GM12878 (cell line): ENCODE data around the gene KCNN3.

ENCODE experiments used
- ATF7 ChIP-seq: fragments of 450-650 bp; IDR thresholded peaks from 2 replicates; pipeline ENCODE4 v1.6.1; 2016; ENCODE audit warnings: low read depth, mild to moderate bottlenecking
- NRF1 ChIP-seq: conservative IDR thresholded peaks from 2 replicates; pipeline ENCODE4 v1.6.1; 2011; ENCODE audit warnings: mild to moderate bottlenecking, low read depth, low read length, improper control_type of control experiment
- POLR2AphosphoS5 ChIP-seq: IDR thresholded peaks from 2 replicates; pipeline ENCODE4 v1.6.1; 2011; ENCODE audit warnings: mild to moderate bottlenecking, low read length, inconsistent platforms
- SIN3A ChIP-seq: IDR thresholded peaks from 2 replicates; pipeline ENCODE4 v1.6.1; 2012; ENCODE audit warnings: low read depth, low read length, improper control_type of control experiment
- SP1 ChIP-seq: IDR thresholded peaks from one replicate; pipeline ENCODE4 v1.6.1; 2011; ENCODE audit warnings: low read depth, low read length
- TCF7 ChIP-seq: IDR thresholded peaks from 2 replicates; pipeline ENCODE4 v1.6.1; 2014; ENCODE audit warnings: antibody characterized with exemption, borderline replicate concordance
- ZNF217 ChIP-seq: fragments of 450-650 bp; IDR thresholded peaks from 2 replicates; pipeline ENCODE4 v1.6.1; 2017; ENCODE audit warnings: antibody characterized with exemption, mild to moderate bottlenecking
- TF ChIP-seq, protein P1 (sequence below), 3 experiments: IDR thresholded peaks in 2 of 3; conservative IDR thresholded peaks in 1 of 3; 2 replicates each; pipeline ENCODE4 v1.5.1; 2011; ENCODE audit warnings: low read depth in 3 of 3, low read length in 3 of 3, mild to moderate bottlenecking in 3 of 3, control low read depth in 2 of 3, moderate library complexity in 2 of 3, inconsistent platforms in 1 of 3, mixed read lengths in 1 of 3; ENCODE audit not compliant: control insufficient read depth in 2 of 3, insufficient read depth in 1 of 3; ENCODE audit errors: extremely low read depth in 1 of 3
- TF ChIP-seq, protein P2 (sequence below): fragments of 450-650 bp; IDR thresholded peaks from 2 replicates; pipeline ENCODE4 v1.6.1; 2017; ENCODE audit warnings: borderline replicate concordance

DNA sequence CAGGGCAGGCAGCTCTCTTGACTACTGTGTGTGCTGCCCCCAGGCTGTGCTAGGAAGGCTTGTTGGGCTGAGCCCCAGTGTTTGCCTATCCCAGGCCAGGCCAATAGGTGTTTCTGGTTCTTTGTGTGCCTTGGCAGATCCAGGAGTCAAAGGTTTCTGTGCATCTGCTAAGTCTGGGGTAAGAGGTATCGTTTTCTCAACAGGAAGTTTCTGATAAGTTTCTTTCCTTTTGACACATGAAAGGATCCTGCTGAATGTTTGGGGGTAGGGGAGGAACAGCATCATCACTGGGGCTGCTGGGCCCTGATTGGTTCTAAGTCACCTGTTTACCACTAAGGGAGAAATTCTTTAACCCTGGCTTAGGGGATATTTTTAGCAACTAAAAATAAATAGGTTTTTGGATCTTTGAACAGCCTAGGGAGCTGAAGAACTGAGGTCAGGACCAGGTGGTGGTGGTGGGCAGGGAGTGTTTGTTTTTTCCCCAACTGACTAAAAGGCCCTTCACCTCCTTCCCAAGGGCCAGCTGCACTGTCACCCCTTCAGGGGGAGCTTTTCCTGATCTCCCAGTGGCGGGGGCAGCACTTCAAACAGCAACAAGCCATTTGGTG, 85.1 kb downstream of the KCNN3 start:
- TF ChIP-seq ZNF217 (no peak), TCF7 (no peak), NRF1 (no peak), POLR2AphosphoS5 (no peak), SIN3A (no peak), SP1 (no peak), ATF7 (no peak)
- TF ChIP-seq, protein P1, sequence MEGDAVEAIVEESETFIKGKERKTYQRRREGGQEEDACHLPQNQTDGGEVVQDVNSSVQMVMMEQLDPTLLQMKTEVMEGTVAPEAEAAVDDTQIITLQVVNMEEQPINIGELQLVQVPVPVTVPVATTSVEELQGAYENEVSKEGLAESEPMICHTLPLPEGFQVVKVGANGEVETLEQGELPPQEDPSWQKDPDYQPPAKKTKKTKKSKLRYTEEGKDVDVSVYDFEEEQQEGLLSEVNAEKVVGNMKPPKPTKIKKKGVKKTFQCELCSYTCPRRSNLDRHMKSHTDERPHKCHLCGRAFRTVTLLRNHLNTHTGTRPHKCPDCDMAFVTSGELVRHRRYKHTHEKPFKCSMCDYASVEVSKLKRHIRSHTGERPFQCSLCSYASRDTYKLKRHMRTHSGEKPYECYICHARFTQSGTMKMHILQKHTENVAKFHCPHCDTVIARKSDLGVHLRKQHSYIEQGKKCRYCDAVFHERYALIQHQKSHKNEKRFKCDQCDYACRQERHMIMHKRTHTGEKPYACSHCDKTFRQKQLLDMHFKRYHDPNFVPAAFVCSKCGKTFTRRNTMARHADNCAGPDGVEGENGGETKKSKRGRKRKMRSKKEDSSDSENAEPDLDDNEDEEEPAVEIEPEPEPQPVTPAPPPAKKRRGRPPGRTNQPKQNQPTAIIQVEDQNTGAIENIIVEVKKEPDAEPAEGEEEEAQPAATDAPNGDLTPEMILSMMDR (IDR thresholded peaks at IDR 0.05 in 2 of 3, conservative IDR thresholded peaks at IDR 0.05 in 1 of 3; ENCODE audit: control insufficient read depth in 2 of 3, extremely low read depth in 1 of 3, insufficient read depth in 1 of 3, low read depth in 3 of 3, low read length in 3 of 3) = no peak
- TF ChIP-seq, protein P2, sequence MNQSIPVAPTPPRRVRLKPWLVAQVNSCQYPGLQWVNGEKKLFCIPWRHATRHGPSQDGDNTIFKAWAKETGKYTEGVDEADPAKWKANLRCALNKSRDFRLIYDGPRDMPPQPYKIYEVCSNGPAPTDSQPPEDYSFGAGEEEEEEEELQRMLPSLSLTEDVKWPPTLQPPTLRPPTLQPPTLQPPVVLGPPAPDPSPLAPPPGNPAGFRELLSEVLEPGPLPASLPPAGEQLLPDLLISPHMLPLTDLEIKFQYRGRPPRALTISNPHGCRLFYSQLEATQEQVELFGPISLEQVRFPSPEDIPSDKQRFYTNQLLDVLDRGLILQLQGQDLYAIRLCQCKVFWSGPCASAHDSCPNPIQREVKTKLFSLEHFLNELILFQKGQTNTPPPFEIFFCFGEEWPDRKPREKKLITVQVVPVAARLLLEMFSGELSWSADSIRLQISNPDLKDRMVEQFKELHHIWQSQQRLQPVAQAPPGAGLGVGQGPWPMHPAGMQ = no peak
